Amniotic stem cell (primary cell): Measurements from ENCODE around the gene CCDC32.

Experiments used
- DNase-seq: peaks from one replicate; lab custom pipeline; 2025; lab: John Stamatoyannopoulos, UW

Gene CCDC32

DNA sequence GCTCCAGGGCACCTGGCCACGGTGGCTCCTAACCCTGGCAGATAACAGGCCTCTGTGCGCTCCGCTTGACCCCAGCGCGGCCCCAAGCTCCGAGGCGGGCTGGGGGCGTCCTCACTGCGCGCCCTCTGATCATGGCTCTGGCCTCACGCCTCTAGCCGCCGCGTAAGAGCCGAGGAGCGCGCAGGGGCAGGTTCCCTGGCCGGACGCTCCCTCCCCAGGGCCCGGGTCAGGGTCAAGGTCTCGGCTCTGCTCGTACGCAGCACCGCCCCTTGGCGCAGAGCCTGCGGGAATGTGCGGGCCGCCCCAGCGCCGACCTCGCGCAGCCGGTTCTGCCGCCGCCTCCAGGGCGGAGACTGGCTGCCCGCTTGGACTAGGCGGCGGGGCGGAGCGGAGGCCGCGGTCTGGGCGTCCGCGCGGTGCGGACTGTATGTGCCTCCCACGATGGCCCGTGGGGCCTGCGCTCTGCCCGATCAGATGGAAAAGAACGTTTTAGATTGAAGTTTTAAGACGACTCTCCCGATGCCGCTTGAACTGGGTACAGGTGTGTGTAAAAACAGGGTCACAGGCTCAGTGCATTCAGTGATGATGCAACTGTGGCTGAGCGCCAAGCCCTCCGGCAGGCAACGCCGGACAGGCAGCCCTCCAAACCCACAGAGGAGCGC lies 53.2 kb downstream of the CCDC32 start:
- DNase-seq, result no peak

GRCh38 chr15:40511093-40511471 lies 53.8 kb downstream of the CCDC32 start:
- DNase-seq, result no peak

DNA sequence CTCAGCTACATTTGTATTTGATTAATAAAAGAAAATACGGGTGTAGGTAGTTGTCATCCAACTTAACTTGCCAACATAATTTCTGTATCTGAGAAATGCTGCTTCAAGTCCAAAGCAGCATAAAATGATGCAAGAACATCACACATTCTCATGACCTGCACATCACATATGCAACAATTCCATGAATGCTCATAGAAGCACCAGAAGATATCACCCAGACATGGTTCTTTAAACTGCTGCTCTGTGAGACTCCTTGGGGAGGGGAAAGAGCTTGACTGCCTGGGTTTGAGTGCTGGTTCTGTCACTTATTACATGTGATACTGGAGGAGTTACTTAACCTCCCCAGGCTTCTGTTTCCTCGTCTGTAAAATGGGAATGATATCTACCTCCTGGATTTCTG lies 54.6 kb downstream of the CCDC32 start:
- DNase-seq, result no peak

- DNase-seq, result no peak
These were observed 56.6 kb downstream of the CCDC32 start for GRCh38 chr15:40508216-40508615.

DNA sequence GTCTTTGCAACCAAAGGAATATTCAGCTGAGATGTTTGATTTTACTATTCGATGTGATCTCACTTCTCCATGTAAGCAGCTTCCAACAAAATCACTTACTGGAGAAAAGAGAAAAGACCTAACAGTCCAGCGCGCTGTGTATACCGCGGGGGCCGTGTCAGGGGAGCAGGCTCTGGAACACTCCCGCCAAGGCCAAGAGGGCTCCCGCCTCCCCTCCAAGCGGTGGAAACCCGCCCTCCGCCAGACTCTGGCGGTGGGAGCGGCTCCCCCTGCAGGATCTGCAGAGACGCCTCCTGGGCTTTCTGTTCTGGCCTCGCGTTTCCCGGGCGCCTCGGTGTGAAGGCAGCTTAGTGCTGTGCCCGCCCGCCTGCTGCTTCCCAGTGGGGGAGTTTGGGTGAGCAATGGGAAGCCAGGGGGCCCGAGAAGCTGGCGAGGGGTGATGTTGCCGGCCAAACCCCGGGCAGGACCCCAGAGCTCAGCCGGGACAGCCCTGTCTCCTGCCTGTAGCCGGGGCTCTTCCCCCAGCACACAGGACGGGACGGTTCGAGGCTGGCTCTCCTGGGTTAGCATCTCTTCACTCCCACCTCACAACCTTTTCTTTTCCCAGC lies 57.8 kb downstream of the CCDC32 start:
- no peak for DNase-seq
